Activated CD8-positive, alpha-beta memory T cell treated with anti-CD3 and anti-CD28 coated beads, Interleukin-2, amount 50 U/mL, for 24 hours (primary cell): Measurements from ENCODE around the gene BIN1.
"Not testable (repeated sequence)": the region's sequence is repeated elsewhere in the genome, so short reads cannot be mapped to it uniquely, and the experiment has no call there.

ENCODE experiments used
- DNase-seq: peaks from one replicate; pipeline ENCODE4 v3.0.0-alpha.2; 2020; ENCODE audit errors: extremely low read depth

Gene BIN1

DNA sequence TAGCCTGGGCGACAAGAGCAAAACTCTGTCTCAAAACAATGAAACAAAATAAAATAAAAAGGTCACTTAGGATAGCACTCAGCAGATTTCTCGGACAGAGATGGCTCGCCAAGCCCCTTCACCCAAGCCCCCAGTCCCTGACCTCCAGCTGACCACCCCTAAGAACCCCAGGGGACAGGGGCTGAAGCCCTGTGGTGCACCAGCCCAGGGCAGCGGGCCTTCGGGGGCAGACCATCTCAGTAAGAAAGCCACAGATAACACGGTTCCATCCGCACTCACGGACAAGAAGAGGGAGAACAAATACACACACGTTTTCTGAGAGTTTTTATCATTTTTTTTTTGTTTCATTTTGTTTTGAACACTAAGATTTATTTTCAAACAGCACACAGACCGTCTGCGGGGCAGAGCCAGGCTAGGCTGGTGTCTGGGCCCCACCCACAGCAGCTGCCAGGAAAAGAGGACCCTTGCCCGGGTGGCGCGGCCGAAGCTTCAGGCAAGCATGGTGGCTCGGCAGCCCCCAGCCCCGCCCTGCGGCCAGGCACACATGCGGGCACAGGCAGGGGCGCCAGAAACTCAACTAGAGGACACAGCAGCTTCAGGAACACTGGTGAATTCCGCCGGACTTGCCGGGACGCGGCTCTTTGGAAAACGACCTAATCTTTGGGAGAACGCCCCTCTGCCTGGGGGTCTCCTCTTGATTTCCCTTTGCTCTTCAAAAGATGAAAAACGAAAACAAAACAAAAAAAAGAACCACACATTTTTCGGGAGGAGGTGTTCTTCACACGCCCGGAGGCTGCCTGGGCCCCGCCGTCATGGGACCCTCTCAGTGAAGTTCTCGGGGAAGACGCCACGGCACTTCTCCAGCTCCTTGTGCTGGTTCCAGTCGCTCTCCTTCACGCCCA is 59.0 kb downstream of the BIN1 start:
- DNase-seq: no peak

DNA sequence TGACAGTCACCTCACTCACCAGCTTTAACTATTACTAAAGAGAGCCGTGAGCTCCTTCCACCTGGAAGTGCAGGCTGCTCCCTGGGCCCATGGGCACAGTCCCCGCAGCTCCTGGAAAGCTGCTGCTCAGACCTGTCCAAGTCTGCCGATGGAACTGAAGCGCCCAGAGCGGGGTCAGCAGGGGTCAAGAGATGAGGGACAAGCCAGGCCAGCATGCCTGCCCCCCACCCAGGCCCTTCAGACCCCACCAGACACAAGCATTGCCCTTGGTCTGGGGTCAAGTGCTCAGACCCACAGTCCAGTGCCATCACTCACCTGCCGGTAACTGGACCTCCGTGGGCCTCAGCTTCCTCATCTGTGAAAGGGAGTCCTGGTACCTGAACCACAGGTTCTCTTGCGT is 59.9 kb downstream of the BIN1 start:
- DNase-seq: no peak

DNA sequence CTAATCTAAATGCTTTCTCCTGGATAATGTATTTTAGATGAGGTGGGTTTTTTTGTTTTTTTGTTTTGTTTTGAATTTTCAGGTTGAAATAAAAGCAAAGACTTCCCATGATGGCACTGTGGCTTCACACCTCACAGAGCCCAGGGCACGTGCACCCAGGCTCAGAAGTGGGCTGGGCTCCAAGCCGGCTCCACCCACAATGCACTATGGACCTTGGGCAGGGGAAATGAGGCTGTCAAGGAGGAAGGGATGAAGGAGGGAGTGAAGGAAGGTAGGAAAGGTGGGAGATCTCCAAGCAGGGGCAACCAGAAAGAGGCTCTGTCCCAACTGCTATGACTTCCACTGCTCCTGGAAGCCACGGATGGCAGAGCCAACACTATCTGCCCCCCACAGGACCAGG is 60.4 kb downstream of the BIN1 start:
- DNase-seq: no peak

DNA sequence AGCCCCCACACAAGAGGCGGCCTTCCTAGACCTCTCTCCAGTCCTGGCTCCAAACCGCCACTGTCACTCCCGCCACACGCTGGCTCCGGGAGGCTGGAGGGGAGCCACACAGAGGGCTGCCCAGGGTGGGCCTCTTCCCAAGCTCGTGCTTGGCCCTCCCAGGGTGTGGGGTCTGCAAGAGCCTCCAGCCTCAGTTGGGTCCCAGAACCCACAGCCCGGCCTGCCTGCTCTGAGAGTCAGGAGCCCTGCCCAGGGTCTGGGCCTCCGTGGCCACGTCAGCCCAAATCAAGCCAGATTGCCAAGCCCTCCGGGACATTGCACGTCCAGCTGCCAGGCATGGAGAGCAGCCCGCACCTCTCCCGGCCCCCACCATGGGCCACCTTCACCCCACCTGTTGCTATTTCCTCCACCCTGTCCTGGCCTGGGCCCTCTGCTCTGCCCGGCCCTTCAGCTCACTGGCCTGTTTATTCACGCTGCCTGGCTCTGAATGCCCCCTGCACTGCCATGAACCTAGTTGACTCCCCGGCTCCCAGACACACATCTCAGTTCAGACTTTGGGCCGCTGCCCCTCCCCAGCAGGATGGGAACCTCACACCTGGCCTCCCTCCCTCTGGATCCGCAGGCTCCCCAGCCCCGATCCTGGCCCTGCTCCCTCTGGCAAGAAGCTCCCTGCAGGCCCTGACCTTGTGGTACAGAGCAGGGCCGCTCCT is 61.0 kb downstream of the BIN1 start:
- no peak for DNase-seq

DNA sequence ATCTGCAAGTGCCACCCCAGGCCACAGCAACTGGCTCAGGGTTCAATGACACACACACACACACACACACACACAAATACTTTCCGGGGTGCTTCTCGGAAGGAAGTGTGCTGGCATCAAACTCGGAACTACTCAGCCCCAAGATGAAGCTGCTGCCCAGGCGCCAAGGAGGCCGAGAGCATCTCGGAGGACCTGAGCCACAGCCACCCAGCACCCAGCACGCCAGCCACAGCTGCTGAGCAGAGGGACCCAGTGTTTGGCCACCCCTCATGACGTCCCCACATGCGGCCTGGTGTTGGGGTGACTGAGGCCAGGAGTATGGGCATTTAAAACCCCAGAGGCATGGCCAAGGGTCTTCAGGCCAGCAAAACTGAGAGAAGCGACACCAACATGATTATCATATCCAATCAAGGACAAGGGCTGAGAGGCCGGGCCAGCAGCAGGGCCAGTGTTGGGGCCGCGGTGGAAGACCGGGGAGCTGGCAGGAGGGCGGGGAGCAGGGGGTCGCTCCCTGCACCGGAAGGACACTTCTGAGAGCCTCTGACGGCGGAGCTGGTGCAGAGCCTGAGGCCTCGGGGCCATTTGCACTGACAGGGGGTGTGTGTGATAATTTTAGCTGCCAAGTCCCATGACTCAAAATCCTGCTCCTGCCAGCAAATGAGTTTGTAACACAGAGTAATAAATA is 61.8 kb downstream of the BIN1 start:
- DNase-seq: no peak

DNA sequence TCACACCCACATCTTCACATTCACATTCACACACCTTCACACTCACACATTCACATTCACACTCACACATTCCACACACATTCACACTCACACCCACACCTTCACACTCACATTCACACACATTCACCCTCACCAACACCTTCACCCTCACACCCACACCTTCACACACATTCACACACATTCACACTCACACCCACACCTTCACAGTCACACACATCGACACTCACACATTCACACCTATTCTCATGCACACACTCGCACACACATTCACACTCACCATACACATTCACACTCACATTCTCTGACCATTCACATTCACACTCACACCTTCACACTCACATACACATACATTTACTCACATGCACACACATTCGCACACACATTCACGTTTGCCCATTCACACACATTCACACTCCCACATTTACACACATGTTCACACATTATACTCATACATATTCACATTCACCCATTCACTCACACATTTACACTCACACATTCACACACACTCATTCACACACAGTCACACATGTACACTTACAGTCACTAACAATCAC is 62.7 kb downstream of the BIN1 start:
- DNase-seq: no peak

DNA sequence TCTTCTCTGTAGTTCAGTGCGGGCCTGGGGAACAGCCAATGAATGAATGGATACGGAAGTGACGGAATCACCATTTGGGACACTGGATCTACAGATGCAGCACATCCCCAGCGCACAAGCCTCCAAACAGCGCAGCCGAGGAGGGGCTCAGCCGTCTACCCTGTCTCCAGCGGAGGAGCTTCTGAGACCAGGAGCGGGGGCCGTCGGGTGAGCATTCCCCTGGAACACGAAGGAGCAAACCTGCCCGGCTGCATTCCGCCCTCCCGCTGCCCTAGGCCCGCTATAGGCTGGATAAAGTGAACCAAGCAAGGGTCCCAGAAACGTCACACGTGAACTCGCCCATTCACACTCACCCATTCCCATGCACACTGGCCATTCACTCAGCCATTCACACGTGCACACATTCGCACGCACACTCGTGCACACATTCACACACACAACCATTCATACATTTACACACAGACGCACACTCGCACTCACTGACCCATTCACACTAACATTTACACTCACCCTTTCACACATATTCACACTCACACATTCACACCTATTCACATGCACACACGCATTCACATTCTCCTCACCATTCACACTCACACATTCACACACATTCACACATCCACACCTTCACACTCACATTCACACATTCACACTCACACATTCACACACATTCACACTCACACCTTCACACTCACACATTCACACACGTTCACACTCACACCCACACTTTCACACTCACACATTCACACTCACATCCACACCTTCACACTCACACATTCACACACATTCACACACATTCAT is 63.4 kb downstream of the BIN1 start:
- no peak for DNase-seq

DNA sequence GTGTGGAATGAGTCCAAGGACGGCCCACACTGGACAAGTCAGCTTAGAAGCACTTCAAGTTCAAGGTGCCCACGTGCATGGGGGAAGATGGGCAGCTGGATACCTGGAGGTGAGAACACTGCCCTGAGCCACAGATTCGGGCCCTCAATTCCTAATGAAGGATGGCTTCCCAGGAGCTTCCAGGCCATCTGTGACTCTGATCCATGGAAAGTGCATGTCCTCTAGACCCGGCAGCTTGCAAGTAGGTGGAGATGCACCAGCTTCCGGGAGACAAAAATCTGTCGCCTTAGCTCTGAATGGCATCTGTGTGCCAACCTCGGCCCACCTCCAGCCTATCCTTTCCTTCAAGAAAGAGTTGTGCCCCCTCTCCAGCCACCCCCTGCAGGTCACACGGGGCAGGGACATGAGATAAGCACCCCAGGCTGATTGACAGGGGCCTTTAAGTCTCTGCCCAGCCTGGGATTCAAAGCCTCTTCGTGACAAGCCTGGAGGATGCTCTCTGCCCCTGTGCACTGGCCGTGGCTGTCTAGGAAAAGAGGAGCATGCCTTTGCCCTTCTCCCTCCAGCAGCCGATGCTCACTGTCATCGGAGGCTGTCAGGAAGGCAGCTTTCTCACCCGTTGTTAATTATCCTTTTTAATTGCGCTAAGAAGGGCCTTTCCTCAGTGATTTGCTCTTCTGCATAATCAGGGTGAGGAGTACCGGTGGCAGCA is 65.5 kb downstream of the BIN1 start:
- no peak for DNase-seq

DNA sequence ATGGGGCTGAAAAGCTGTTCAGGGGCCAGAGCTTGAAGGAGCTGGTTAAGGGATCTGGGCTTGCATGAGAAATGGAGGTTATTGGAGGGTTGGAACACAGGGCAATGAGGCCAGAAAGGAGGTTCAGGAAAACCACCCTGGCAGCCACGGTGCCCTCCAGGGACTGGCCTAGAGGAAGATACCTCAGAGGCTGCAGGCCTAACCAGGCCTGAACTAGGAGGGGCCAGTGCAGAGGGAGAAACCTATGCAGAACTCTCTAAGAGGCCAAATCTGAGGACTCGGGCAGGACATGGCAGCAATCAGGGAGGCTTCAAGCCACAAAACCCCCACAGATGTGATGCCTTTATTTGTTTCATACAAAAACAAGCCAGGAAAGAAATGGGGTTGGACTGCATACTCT is 66.8 kb downstream of the BIN1 start:
- DNase-seq: no peak

DNA sequence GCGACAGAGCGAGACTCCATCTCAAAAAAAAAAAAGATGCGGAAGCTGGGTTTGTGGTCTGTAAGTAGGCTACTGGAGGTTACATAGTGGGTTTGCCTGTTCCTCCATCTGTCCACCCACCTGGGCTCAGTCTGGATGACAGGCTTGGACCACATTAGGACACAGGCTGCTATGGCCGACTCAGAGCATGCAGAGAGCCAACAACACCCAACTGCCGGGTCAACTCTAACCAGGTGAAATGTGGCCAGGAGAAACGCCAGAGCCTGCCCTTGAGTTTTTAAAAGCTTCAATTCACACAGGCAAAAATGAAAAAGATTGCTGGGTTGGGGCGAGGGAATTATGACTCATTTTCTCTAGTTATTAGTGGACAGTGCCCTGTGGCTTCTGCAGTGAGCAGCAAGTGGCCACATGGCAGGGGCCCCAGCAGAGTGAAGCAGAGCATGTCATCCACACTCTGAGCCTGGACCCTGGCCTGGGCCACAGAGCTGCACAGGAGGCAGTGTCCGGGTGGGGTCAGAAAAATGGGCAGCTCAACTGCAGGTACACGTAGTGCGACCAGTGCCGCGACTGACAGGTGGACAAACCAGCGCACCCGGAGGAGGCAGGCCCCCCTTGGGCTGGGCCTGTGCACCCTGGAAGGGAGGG is 67.4 kb downstream of the BIN1 start:
- no peak for DNase-seq

DNA sequence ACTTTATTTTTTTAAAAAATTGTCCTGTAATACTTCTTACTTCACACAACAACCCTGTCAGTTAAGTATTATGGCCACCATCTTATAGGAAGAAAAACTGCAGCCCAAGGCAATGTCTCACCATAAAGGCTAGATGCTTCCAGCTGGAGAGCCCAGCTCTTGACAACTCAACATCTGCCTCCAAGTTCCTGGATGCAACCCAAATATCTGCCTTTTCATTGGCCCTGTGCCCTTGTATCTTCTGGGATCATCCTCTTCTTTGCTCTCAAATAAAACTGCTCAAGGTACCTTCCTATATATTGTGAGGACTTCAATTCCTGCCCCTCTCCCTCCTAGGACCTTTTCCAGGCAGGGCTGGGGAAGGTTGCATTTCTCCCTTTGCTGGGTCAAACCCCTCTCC is 69.5 kb downstream of the BIN1 start:
- no peak for DNase-seq

DNA sequence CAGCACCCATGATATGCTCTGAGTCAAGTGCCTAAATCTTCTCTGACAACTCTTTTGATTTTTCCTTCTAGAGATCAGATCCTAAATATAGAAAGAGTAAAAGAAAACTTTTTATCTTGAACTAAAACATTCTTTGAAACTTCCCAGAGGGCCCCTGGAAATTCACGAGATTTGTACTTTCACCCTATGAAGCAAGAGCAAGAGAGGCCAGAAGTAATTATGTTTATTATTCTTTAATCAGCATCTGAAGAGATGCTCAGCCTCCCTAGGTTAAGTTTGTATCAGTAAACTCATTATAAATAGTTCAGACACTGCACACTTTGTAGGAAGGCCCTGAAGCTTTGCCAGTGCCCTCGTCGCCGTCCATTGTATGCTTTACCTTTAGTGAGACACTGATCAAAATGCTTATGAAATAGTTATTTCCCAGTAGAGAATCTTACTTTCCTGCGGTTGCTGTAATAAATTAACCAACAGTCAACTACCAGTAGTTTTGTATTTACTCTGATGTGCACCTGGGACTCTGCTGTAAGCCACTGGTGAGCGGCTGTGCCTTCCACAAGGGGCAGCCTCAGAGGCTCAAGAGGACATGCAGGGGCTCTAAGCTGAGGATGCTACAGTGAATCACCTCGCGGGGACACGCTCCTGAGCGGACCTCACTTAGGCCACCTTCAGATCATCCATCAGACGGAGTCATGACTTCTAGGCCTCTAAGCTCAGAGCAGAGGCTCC is 71.9 kb downstream of the BIN1 start:
- DNase-seq: no peak

DNA sequence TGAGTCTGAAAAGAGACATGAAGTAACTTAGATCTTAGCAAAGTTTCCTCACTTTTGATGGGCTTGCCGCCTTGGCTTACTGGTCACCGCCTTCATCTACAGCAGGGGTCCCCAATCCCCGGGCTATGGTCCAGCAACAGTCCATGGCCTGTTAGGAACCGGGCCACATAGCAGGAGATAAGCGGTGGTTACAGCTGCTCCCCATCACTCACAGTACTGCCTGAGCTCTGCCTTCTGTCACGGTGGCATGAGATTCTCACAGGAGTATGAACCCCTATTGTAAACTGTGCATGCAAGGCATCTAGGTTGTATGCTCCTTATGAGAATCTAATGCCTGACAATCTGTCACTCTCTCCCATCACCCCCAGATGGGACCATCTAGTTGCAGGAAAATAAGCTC is 72.9 kb downstream of the BIN1 start:
- DNase-seq: no peak

DNA sequence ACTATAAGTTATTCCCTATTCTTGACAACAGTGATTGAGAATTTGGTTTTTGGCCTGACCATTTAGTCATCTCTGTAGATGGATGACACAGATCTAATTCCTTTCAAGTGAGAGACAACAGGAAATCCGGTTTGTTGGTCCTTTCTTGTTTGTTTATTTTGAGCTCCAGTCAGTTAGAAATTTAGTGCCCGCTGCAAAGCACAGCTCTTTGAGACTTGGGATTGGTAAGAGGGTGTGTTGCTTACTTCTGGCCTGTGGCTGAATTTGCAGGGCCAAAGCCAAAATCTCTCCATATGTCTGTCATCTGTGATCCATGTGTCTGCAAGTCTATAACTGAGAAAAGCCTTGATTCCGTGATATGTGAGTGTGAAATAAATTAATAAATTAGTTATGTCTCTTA is 74.3 kb downstream of the BIN1 start:
- no peak for DNase-seq

DNA sequence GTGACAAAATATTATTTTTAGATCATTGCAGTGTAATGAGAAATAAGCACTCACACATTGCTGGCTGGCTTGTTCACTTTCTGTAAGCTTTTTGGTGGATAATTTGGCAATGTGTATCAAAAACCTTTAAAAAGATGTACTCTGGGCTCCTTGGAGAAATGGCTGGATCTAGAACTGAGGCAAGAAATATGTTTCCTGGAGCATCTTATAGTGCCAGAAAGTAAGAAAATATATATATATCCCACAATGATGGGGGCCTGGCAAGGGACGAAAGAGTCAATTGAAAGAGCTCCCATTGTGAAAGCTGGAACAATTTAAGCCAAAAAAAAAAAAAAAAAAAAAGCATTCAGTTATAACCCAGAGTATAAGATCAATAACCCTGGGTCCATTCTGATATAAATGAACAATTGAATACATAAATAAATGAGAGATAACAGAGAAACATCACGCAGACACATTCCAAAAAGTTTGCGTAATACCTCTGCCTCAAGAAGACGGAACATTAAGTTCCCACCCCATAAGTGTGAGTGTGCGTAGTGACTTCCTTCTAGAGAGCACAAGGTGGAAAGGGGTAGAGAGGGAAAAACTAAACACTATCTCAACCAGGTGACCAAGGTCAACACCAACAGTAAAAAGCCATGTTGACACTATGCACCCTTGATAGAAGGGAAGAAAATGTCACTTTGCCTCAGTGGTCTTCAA is 77.5 kb downstream of the BIN1 start:
- no peak for DNase-seq

DNA sequence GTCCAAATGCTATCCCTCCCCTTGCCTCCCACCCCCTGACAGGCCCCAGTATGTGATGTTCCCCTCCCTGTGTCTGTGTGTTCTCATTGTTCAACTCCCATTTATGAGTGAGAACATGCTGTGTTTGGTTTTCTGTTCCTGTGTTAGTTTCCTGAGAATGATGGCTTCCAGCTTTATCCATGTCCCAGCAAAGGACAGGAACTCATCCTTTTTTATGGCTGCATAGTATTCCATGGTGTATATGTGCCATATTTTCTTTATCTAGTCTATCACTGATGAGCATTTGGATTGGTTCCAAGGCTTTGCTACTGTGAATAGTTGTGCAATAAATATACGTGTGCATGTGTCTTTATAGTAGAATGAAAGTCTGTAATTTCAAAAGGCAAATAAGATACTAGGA is 78.2 kb downstream of the BIN1 start:
- not testable (repeated sequence) for DNase-seq

DNA sequence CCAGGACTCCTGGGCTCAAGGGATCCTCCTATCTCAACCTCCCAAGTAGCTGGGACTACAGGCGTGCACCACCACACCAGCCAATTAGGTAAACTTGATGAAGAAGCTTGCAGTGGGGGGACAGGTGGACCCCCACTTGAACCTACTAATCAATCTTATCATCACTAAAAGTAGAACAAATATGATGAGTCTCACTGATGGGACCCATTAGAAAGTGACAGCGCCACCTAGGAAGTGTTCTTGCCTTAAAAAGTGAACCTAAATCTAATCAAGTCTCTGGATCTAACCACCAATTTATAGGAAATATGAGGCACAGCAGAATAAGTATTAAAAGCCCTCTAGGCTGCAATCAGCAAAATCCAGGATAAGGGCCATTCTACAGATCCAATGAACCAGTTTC is 79.2 kb downstream of the BIN1 start:
- DNase-seq: no peak

DNA sequence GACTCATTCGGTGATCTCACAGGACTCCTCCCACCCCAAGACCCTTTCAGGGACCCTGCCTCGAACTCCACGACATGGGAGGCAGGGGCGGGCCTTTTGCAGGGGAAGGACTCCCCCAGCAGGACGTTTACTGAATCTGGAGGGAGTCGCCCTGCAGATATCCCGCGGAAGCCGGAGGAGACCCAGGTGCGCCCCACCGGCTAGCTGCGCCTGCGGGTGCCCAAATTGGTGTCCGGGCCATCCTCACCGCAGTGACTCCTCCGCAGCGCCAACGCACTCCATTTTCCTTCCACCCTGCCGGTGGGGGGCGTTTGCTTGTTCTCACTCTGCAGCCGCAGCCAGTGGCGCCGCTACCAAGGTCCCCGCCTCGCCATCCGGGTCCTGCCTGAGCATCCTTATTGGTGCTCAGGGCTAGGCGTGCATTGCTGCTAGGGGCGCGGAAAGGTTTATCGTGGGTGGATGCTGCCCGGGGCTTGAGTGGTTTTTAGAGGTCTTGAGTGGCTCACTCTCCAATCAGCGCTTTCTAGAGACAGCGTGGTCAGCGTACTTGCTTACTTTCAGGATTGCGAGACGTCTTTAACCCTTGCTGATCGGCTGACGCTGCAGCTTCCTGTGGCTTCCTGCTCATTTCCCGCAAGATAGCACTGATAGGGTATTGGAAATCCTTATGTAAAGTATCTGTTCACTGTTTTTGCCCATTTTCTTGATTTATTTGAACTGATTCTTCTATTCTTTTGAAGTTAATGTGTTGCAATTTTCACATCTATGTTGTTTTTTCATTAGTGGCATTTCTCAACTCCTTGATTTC is 81.4 kb downstream of the BIN1 start:
- DNase-seq: peak; percentile 18
